C1 segment of cervical spinal cord (tissue), 14 donors: ENCODE measurements around the gene PDHB.
"Not testable (repeated sequence)": the region's sequence is repeated elsewhere in the genome, so short reads cannot be mapped to it uniquely, and the experiment has no call there.

ENCODE experiments used
- DNase-seq, 14 donors: peaks; one replicate each; lab custom pipeline; 2025; lab: John Stamatoyannopoulos, UW

PDHB gene

DNA sequence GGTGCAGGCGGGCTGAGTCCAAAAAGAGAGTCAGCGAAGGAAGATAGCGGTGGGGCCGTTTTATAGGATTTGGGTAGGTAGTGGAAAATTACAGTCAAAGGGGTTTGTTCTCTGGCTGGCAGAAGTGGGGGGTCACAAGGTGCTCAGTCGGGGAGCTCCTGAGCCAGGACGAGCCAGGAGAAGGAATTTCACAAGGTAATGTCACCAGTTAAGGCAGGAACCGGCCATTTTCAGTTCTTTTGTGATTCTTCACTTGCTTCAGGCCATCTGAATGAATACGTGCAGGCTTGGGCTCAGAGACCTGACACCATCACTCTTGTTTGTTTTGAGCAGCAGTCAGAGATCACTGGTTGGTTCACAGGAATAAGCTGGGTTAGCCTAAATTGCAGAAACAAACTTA, 3.6 kb upstream of the PDHB start:
- not testable (repeated sequence) for DNase-seq

DNA sequence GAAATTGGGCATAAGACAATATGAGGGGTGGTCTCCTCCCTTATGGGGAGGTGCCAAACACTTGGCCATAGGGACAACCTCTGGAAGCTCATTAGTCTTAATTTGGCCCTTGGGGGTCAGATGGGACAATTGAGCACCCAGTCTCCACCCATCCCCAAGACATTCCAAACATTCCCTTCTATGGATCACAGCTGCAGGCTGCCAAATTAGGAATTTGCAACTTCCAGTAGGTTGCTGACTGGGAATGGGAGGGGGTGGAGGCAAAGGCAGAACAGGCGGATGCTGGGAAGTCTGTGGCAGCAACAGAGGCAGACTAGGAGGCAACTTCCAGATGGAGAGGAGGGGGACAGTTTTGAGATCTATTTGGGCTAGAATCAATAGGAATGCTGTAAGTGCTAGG, 1.4 kb upstream of the PDHB start:
- DNase-seq = no peak

DNA sequence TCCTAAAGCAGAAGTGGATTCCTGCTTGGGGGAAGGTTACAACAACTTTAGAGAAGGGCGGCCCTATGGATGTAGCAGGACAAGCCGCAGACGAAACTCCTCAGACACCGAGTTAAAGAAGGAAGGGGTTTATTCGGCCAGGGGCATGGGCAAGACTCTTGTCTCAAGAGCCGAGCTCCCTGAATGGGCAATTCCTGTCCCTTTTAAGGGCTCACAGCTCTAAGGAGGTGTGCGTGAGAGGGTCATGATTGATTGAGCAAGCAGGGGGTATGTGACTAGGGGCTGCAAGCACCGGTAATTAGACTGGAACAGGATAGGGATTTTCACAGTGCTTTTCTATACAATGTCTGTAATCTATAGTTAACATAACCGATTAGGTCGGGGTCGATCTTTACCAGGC, 879 bp upstream of the PDHB start:
- no peak for DNase-seq

DNA sequence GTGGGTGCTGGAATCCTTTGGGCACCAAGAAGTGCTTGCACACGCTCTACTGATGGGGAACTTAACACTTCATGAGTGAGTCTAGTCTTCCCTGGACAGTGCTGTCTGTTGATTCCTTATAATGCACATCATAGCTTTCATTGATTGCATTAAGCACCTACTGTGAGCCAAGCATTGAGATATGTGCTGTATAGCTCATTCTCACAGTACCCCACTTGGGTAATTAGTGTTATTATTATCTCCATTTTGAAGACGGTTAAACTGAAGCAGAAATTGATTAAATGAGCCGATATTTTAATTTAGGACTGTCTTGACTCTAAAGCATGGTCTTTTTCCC, 504 bp upstream of the PDHB start:
- no peak for DNase-seq

DNA sequence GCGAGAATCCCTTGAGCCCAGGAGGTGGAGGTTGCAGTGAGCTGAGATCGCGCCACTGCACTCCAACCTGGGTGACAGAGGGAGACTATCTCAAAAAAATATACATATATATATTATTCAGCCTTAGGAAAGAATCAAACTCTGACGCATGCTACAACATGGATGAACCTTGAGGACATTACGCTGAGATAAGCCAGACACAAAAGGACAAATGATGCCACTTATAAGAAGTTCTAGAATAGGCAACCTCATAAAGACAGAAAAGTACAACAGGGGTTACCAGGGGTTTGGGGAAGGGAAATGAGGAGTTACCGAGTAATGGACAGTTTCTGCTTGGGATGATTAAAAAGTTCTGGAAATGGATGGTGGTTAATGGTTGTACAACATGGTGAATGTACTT, 727 bp downstream of the PDHB start:
- no peak for DNase-seq

DNA sequence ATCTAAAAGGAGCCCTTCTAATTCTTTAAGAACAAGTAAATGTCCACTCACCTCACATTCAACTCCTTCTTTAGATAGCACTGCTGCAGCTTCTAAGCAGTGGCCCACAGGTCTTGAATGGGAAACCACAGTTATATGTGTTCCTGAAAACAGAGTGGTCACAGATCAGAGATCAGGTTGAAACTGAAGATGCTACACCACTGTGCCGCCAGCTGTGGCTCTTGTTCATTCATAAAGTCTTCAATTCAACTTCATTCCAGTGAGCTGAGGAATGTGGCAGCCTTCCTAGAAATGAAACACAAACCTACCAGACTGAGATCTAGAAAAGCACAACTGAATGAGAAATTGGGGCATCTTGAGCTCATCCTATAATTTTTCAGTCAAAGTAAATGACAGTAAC, 4.0 kb downstream of the PDHB start:
- DNase-seq = no peak

DNA sequence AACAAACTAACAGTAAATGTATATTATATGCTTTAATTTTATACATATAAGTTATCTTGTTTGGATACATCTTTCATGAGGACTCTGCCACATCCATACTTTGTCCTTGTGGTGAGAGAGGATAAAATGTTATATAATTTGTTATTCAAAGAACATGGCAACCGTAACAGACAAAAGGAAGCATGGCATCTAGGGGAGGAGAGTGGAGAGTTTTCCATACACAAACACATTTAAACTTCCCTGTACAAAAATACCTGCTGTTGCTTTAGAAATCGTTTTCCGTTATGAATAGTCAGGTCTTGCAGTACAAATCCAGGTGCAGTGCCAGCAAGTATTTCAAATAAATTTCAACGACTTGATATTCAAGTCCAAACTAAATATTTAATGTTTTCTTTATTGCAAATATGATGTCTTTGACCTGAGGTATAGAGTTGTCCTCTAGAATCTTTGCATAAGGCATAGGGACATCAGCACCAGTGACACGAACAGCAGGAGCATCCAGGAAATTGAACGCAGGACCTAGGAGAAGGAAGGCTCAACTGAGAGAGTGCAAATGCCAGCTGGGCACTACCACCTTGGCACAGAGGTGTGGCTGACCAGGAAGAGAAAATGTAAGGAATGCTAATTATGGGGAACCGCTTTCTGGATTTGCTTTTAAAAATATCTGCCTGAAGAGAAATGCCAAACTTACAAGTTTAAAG, 5.8 kb downstream of the PDHB start:
- DNase-seq = no peak

DNA sequence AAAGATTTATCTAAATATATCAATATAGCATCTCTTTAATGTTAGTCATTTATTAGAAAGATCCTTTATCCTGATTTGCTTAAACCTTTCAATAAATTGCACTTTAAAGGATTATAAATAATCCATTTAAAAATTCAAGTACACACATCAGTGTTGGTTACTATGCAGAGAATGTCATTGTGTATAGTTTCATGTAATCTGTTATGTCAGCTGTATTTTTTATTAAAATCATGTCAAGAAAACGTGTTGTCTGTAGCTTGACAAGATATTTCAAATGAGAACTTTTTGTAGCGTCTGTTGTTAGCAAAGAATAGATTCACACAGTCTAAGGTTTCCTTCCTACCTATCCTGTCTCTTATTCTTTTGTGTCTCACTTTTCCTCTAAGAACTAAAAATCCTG, 7.8 kb downstream of the PDHB start:
- no peak for DNase-seq

DNA sequence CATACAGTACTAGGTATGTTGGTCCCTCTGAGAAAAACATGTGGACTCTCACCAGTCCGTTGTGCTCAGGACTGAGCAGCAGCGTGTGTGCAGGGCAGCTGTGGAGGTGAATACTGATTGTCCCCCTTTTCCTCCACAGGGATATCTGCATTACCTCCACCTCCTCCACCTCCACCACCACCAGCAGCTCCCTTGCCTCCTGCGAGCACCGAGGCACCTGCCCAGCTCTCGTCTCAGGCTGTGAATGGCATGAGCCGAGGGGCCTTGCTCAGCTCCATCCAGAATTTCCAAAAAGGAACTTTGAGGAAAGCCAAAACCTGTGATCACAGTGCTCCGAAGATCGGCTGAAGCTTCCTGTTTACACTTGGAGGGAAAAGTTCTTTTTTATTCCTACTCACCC, 9.0 kb downstream of the PDHB start:
- DNase-seq = no peak

DNA sequence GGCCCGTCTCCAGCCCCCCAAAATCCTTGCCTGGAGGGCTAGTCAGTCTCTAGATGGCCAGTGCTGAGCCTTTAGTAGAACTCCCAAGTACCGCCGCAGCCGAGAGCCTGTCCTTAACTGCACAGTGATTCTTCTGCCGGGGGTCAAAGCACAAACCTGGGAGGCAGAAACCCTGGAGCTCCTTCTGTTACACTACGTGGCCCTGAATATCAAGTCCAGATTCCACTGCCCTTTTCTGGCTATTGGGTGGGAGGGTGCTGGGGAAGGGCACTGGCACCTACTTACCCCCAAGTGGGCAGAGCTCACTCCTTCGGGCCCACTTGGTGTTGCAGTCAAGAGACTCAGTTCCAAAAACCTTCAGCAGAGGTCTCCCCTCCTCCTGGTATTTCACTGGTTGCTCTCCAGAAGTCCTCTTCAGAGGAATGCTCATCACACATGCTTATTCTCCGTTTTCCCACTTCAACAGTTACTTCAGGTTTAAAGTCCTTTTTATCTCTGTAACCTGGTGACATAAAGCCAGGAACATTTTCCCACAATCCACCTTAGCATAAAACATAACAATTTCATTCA, 10.8 kb downstream of the PDHB start:
- DNase-seq = no peak

DNA sequence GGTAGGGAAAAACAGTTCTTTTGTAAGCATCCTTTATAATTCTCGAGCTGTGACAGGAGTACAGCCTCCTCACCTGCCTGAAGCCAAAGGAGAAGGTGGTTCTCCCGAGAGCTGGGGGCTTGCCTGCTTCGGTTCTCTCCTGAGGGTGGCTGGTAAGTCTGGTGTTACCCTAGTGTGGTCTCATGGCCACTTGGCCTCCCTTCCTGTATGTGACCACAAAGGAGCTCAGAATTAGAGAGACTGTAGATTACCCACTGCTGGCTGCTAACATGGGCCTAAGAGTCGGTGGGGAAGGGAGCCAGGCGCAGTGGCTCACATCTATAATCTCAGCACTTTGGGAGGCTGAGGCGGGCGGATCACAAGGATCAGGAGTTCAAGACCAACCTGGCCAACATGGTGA, 12.6 kb downstream of the PDHB start:
- DNase-seq = no peak

DNA sequence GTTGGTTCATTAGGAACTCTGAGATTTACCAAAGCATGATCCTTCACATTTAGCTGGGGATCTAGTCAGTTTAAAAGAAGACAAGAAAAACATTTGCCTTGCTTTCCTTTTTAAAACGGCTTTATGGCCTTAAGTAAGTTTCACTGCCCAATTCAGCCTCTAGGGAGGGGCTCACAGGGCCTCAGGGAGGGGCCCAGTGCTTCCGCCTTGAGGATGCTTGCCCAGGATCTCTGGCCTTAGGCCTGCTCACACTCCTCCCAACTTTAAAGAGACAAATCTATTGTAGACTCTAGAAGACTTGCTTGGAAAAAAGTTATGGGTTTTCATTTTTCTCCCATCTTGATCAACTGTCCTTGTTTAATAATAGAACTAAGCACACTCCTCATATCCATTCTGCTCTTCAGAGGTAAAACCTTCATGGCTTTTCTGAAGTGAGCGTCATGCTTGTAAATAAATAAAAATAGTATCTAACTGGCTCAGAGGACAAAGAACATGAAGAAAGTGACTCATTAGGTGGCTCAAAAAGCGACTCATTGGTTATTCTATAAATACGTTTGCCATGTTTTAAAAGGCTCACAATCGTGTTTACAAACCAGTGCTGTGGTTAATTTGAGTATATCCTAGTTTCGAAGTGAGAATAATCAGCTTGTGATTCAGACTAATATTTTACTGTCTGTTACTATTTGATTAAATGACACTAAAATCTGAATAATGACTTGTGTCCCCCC, 13.7 kb downstream of the PDHB start:
- no peak for DNase-seq

DNA sequence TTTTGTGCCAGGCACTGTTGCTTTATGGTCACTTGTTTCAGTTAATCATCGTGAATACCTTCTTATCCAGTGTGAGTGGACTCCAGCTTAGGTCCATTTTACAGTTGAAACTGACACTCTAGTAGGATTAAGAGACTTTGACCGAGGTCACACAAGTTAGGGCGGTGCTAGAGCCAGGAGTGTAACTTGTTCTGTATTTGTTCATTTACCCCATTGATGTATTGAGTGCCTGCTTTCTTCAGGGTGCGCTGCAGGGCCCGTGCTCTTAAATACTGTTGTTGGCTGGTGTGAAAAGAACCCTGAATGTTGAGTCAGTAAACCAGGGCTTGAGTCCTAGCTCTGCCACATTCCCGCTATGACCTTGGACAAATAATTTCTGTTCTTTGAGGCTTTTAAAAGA, 15.4 kb downstream of the PDHB start:
- no peak for DNase-seq

DNA sequence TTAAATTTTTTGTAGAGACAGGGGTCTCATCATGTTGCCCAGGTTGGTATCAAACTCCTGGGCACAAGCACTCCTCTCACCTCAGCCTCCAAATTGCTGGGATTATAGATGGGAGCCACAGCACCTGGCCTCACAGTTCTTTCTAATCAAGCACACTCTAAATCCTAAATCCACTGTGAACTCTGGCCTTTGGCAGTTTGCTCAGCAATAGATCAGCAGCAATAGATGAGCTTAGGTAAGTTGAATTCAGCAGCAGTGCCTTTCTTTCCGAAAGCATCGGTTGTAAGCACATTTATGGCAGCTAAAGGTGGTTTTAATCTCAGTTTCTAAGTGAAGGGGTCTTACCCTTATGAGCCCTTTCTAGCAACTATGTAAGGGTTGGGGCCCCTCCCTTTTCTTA, 16.6 kb downstream of the PDHB start:
- no peak for DNase-seq

DNA sequence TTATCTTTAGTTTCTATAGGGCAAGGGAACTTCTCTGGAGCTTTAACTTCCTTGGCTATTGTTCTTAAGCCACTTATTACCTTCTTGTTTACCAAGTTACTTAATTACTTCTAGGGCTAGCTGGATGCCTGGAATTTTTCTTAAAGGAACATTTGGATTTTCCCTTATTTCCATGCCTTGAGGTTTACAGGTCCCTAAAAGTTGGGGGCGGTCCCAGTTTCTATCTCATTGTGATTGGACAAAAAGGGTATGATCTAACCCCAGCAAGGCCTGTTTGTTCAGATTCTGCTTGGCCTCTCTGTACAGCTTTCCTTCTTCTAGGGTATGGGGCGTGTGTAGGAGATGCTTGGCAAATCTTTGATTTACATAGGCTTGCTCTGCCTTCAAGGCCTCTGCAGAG, 17.4 kb downstream of the PDHB start:
- DNase-seq = no peak

DNA sequence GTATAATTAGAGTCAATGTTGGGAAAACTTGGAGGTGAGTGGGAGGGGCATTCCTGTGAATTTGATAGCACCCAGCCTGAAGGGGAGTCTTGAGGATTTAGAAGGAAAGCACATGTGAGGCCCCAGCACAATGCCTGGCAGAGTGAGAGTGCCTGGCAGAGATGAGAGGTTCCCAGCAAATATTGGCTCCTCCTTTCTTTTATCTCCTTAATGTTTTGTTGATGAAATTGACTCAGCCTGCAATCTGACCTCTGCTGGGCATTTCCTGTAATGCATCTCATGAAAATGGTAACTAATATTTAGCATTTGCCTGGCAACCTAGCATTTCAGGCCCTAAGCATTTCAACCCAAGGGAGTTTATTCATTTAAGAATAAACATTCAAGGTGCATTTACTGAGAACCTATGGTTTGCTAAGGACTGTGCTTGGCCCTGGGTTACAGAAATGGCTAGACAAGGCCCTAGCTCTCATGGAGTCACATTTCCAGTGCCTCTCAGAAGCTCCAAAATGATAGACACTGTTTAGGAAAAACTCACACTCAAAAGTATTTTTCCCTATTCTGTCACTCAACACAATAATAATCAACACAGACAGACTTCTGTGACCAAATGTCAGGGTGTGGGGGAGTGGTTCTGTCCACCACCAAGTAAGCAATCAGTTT, 19.0 kb downstream of the PDHB start:
- peak in 7 of 14 donors; percentile 12 to 38 (median 19) for DNase-seq

DNA sequence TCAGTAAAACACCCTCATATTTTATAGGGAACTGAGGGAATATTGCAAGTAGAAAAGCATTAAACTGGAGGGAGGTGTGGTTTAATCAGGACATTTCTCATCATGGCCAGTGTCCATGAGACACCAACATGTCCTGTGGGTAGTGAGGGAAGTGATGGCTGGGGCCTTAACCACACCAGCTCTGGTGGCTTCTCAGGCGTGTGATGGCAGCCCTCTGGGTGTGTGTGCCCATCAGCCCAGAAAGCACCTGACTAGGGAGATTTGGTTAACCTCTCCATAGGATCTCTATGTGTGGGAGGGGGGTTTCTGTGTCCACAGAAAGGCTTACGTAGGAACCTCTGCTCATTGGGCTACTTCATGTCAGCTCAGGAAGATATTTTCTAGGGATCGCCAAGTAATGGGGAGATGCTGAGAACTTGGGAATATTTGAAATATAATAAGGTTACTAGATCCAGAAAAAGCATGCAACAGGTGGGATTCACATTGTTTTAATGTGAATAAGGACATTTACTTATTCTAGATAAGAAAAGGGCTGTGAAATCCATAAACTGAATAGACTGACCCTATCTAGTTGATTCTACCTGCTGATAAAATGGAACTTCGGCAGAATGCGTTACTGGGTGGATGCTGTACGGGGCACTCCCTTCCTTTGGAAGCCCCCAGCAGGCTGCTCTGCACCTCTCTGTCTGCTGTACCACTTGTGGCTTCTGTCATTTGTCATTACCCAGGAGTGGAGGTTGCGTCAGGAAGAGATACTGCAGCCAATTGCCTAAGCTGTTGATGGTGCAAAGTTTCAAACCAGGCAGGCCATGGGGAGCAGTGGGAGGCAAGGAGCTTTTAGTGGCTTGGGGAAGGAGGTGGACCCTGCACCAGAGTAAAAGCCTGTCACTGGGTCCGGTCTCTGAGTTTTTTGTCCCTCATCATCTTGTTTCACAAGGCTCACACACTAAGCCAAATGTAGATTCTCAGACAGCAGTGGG, 21.5 kb downstream of the PDHB start:
- DNase-seq = no peak

DNA sequence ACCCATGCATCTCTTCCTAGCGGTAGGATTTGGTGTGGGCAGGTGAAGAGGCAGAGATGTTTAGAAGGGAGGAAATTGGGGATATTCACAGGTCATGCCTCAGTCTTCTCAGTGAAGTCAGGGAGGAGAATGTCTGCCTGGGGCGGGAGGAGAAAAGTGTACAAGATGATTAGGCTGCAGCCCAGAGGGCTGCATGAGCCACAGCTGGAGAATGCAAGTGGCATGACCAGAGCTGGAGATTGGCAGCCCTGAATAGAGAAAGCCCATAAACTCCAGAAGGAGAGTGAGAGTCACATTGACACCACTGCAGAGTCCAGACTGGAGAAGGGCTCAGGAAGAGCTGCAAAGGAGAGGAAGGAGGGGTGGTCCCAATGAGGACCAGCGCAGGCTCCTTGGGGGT, 22.6 kb downstream of the PDHB start:
- DNase-seq = no peak

DNA sequence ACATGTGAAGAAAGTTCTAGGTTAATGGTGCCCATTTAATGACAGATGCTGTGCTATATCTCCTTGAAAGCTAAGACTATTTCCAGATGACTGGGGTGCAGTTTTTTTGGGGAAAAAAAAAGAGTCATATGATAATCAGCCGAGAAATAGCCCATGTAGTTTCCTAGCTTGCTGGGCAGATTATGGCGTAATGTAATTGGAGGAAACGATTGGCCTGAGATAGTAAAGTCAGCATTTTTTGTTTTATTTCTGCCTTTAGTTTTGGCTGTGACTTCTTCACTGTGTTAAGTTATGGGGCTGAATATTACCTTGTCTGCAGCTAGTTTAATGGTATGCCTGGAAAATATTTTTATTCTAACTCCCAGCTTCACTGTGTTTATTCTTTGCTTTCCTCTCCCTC, 24.0 kb downstream of the PDHB start:
- DNase-seq = no peak

DNA sequence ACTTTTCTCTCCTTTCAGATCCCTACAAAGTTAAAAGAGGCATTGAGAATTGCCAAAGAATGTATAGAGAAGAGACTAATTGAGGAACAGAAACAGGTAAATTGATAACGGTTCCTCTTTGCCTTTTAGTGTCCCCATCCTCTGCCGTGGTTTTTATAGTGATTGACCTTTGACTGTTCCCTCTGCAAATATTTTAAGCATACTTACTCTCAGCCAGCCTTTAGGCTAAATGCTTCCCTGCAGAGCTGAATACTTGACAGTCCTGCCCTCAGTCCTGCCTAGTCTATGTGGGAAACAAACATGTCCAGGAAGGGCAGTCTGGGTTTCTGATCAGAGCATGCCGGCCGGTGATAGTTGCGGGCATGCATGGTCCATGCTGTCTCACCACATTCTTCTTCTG, 24.7 kb downstream of the PDHB start:
- DNase-seq = no peak

DNA sequence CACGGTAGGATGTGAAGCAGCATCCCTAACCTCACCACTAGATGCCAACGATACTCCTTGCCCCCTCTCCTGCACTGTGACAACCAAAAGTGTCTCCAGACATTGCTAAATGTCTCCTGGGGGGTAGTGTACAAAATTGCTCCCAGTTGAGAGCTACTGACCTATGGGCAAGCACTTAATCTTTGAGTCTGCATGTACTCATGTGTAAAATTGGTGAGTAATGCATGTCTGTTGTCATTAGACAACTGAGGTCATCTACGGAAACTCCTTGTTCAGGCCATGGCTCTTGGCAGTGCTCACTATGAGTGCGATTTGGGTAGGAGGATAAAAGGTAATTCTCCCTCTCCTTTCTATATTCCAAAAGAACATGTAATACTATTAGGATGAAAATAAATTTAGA, 29.2 kb downstream of the PDHB start:
- DNase-seq = no peak
